CD4-positive, alpha-beta memory T cell (primary cell): ENCODE data around the gene TMEM184B. TPM values are rescaled to one million over a fixed set of nuclear protein-coding genes. Genes with fewer than 3 reads are reported as not detected.

Experiments
- CTCF ChIA-PET: fragments of 350-600 bp; sonication (Branson Sonifier 250); formaldehyde crosslinking; loops from one replicate; lab custom pipeline; 2021; ENCODE audit warnings: inconsistent platforms; ENCODE audit not compliant: partially characterized antibody; lab: Charles Lee
- POLR2A ChIA-PET: fragments of 350-600 bp; sonication (Branson Sonifier 250); formaldehyde crosslinking; loops from one replicate; lab custom pipeline; 2021; ENCODE audit not compliant: partially characterized antibody; lab: Charles Lee
- DNase-seq, 5 donors: peaks; one replicate each; pipeline versions ENCODE4 v3.0.0 to v3.0.0-alpha.2; 2020 to 2022; ENCODE audit warnings: mixed read lengths in 1 of 5
- H3K27ac ChIP-seq: one replicate; pipeline ENCODE4 v1.7.0; 2013; ENCODE audit warnings: low read depth, low read length
- H3K27me3 ChIP-seq: 2 replicates; pipeline ENCODE4 v1.7.0; 2013; ENCODE audit warnings: mild to moderate bottlenecking, low read length, moderate library complexity; ENCODE audit not compliant: insufficient read depth
- H3K36me3 ChIP-seq: 2 replicates; pipeline ENCODE4 v1.7.0; 2013; ENCODE audit warnings: mild to moderate bottlenecking, low read length, moderate library complexity; ENCODE audit not compliant: insufficient read depth
- H3K4me1 ChIP-seq: 2 replicates; pipeline ENCODE4 v1.7.0; 2013; ENCODE audit warnings: mild to moderate bottlenecking, low read length, moderate library complexity; ENCODE audit not compliant: insufficient read depth
- H3K4me3 ChIP-seq, 2 donors: one replicate each; pipeline ENCODE4 v1.7.0; 2013; ENCODE audit warnings: low read length in 2 of 2, mild to moderate bottlenecking in 1 of 2
- H3K9me3 ChIP-seq, 2 donors: one replicate each; pipeline ENCODE4 v1.7.0; 2013; ENCODE audit warnings: low read length in 2 of 2, control low read depth in 1 of 2; ENCODE audit not compliant: control insufficient read depth in 1 of 2
- H3K27ac Mint-ChIP-seq, 7 donors: one replicate each; pipeline ENCODE4 v1.8.0; 2020 to 2021; ENCODE audit warnings: mixed read lengths in 7 of 7, mild to moderate bottlenecking in 6 of 7, inconsistent platforms in 3 of 7, moderate library complexity in 3 of 7
- H3K27me3 Mint-ChIP-seq, 2 donors: one replicate each; pipeline ENCODE4 v1.8.0; 2020 to 2021; ENCODE audit warnings: mixed read lengths in 2 of 2
- H3K36me3 Mint-ChIP-seq, 2 donors: one replicate each; pipeline ENCODE4 v1.8.0; 2020 to 2021; ENCODE audit warnings: mixed read lengths in 2 of 2, inconsistent platforms in 1 of 2, mild to moderate bottlenecking in 1 of 2
- H3K4me1 Mint-ChIP-seq, 4 donors: one replicate each; pipeline ENCODE4 v1.8.0; 2020 to 2021; ENCODE audit warnings: mixed read lengths in 4 of 4, mild to moderate bottlenecking in 1 of 4
- H3K4me3 Mint-ChIP-seq, 8 donors: one replicate each; pipeline ENCODE4 v1.8.0; 2020 to 2021; ENCODE audit warnings: mixed read lengths in 8 of 8, mild to moderate bottlenecking in 7 of 8, moderate library complexity in 6 of 8, inconsistent platforms in 3 of 8
- H3K9me3 Mint-ChIP-seq, 8 donors: one replicate each; pipeline ENCODE4 v1.8.0; 2020 to 2021; ENCODE audit warnings: mixed read lengths in 8 of 8, mild to moderate bottlenecking in 5 of 8, inconsistent platforms in 3 of 8, moderate library complexity in 1 of 8
- intact Hi-C: fragments of 100-400 bp; cut with micrococcal nuclease; formaldehyde crosslinking; loops from one replicate; pipeline ENCODE4 v1.15.1; 2023
- polyA plus RNA-seq, 2 donors: library from polyadenylated mRNA; unstranded; fragments of 300-500 nt; fragmentation: Illumina TruSeq; gene quantifications; one replicate each; pipeline ENCODE4 v1.2.3, GENCODE V29; 2021
- total RNA-seq, 2 experiments: library from RNA; stranded (reverse); gene quantifications; one replicate each; pipeline ENCODE4 v1.2.3, GENCODE V29; 2021

Gene TMEM184B
- total and polyA plus RNA-seq, 4 experiments from 2014 or later: 9.0 to 36.6 (median 29.7) TPM

- H3K4me3 ChIP-seq: no peak overlapping the region
- no peaks in the 10 kb centered on the region for H3K36me3 ChIP-seq
- DNase-seq: no peak
- H3K27ac Mint-ChIP-seq: peak overlapping the region; percentile 11 to 98 (median 37)
- peaks cover 0 to 31% of the 10 kb centered on the region in 2 donors for H3K36me3 Mint-ChIP-seq
- POLR2A ChIA-PET: interaction anchor here (1.3 to 2.0 kb wide), 3 partner anchors 19 to 45 kb away, joined by 4 to 7 read pairs (median 4); no protein-coding TSS in a partner anchor
- CTCF ChIA-PET: interaction anchor here (1.5 kb wide), 1 partner anchor 14 kb away, joined by 3 read pairs; no protein-coding TSS in a partner anchor
- no peaks in the 10 kb centered on the region for H3K9me3 Mint-ChIP-seq
- H3K27me3 Mint-ChIP-seq: no peaks in the 10 kb centered on the region
- peak overlapping the region in 1 of 8 donors; percentile 15 for H3K4me3 Mint-ChIP-seq
- intact Hi-C loops: loop anchor here (10.0 kb wide), 1 partner anchor 842 kb away; the partner anchor contains the start of gene CBX7
- H3K4me1 ChIP-seq: peaks cover 48% of the 10 kb centered on the region
- peaks cover 47 to 81% (median 63%) of the 10 kb centered on the region in 4 donors for H3K4me1 Mint-ChIP-seq
- no peak overlapping the region for H3K27ac ChIP-seq
- no peaks in the 10 kb centered on the region for H3K9me3 ChIP-seq
- H3K27me3 ChIP-seq: no peaks in the 10 kb centered on the region
Measured at GRCh38 chr22:38312261-38312800, 39.5 kb upstream of the TMEM184B start.

GRCh38 chr22:38311323-38311620 lies 38.5 kb upstream of the TMEM184B start:
- Mint-ChIP-seq H3K9me3 (no peaks in the 10 kb centered on the region), H3K4me3 (no peak overlapping the region), H3K27ac (peak overlapping the region in 5 of 7 donors; percentile 71 to 88 (median 81)), H3K27me3 (no peaks in the 10 kb centered on the region), H3K36me3 (peaks cover 0 to 29% of the 10 kb centered on the region in 2 donors), H3K4me1 (peaks cover 51 to 85% (median 67%) of the 10 kb centered on the region in 4 donors)
- Histone ChIP-seq H3K36me3 (no peaks in the 10 kb centered on the region), H3K27ac (no peak overlapping the region), H3K27me3 (no peaks in the 10 kb centered on the region), H3K9me3 (no peaks in the 10 kb centered on the region), H3K4me1 (peaks cover 51% of the 10 kb centered on the region), H3K4me3 (no peak overlapping the region)
- DNase-seq: no peak
- intact Hi-C loops: loop anchor here (10.0 kb wide), 1 partner anchor 844 kb away; the partner anchor contains the start of gene CBX7
- ChIA-PET CTCF (interaction anchor here (1.5 kb wide), 1 partner anchor 15 kb away, joined by 3 read pairs; no protein-coding TSS in a partner anchor), POLR2A (interaction anchor here (1.3 kb wide), 1 partner anchor 20 kb away, joined by 4 read pairs; no protein-coding TSS in a partner anchor)

- Histone ChIP-seq H3K4me3 (no peak overlapping the region), H3K27ac (no peak overlapping the region), H3K4me1 (peaks cover 51% of the 10 kb centered on the region), H3K27me3 (no peaks in the 10 kb centered on the region), H3K9me3 (no peaks in the 10 kb centered on the region), H3K36me3 (no peaks in the 10 kb centered on the region)
- intact Hi-C loops: loop anchor here (10.0 kb wide), 1 partner anchor 844 kb away; the partner anchor contains the start of gene CBX7
- H3K4me1 Mint-ChIP-seq: peaks cover 51 to 85% (median 67%) of the 10 kb centered on the region in 4 donors
- no peak overlapping the region for H3K4me3 Mint-ChIP-seq
- H3K9me3 Mint-ChIP-seq: peaks cover 0 to 2% (median 0%) of the 10 kb centered on the region in 8 donors
- POLR2A ChIA-PET: no interaction called here
- H3K27ac Mint-ChIP-seq: peak overlapping the region; percentile 12 to 87 (median 74)
- CTCF ChIA-PET: no interaction called here
- no peak for DNase-seq
- H3K27me3 Mint-ChIP-seq: no peaks in the 10 kb centered on the region
- peaks cover 0 to 29% of the 10 kb centered on the region in 2 donors for H3K36me3 Mint-ChIP-seq
Measured at GRCh38 chr22:38310518-38311322, 37.9 kb upstream of the TMEM184B start.

- Histone ChIP-seq H3K4me1 (peaks cover 50% of the 10 kb centered on the region), H3K9me3 (no peaks in the 10 kb centered on the region), H3K27me3 (no peaks in the 10 kb centered on the region), H3K27ac (no peak overlapping the region), H3K4me3 (no peak overlapping the region), H3K36me3 (no peaks in the 10 kb centered on the region)
- intact Hi-C loops: loop anchor here (10.0 kb wide), 1 partner anchor 845 kb away; the partner anchor contains the start of gene CBX7
- Mint-ChIP-seq H3K4me3 (no peak overlapping the region), H3K27me3 (no peaks in the 10 kb centered on the region), H3K4me1 (peaks cover 47 to 82% (median 64%) of the 10 kb centered on the region in 4 donors), H3K9me3 (peaks cover 0 to 2% (median 0%) of the 10 kb centered on the region in 8 donors), H3K36me3 (peaks cover 0 to 31% of the 10 kb centered on the region in 2 donors), H3K27ac (peak overlapping the region in 5 of 7 donors; percentile 12 to 75 (median 48))
- DNase-seq: no peak
- ChIA-PET CTCF (no interaction called here), POLR2A (no interaction called here)
Measured at GRCh38 chr22:38309614-38310517, 37.1 kb upstream of the TMEM184B start.

GRCh38 chr22:38308791-38309498 lies 36.1 kb upstream of the TMEM184B start:
- H3K9me3 Mint-ChIP-seq: peaks cover 0 to 3% (median 0%) of the 10 kb centered on the region in 8 donors
- CTCF ChIA-PET: no interaction called here

More at GRCh38 chr22:38308791-38309498, 36.1 kb upstream of the TMEM184B start:
- Mint-ChIP-seq H3K4me3 (no peak overlapping the region), H3K27ac (peak overlapping the region in 5 of 7 donors; percentile 4 to 64 (median 53)), H3K36me3 (peaks cover 0 to 34% of the 10 kb centered on the region in 2 donors), H3K27me3 (no peaks in the 10 kb centered on the region), H3K4me1 (peaks cover 38 to 73% (median 60%) of the 10 kb centered on the region in 4 donors)
- intact Hi-C loops: no loop called here
- H3K36me3 ChIP-seq: peaks cover 6% of the 10 kb centered on the region
- no peaks in the 10 kb centered on the region for H3K27me3 ChIP-seq
- H3K27ac ChIP-seq: no peak overlapping the region
- POLR2A ChIA-PET: no interaction called here
- H3K4me1 ChIP-seq: peaks cover 40% of the 10 kb centered on the region
- no peak for DNase-seq
- no peaks in the 10 kb centered on the region for H3K9me3 ChIP-seq
- no peak overlapping the region for H3K4me3 ChIP-seq
